ENCODE data around the gene PHC2.

DNA sequence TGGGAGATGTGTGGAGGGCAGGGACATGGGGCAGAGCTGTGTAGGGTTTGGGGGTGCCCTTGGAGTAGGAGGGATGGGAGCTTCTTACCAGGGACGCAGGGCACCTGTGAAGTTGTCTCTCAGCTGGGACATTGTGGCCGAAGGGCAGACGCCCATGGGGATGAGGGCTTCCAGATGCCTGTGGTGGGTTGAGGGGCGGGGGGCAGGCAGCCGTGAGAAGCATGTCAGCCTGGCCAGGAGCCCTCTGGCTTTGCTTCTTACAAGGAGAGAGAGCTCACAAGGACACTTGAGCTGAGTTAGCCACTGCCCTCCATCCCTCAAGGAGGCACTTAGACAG is 118.5 kb downstream of the PHC2 start:
- TF ChIP-seq, protein P1, sequence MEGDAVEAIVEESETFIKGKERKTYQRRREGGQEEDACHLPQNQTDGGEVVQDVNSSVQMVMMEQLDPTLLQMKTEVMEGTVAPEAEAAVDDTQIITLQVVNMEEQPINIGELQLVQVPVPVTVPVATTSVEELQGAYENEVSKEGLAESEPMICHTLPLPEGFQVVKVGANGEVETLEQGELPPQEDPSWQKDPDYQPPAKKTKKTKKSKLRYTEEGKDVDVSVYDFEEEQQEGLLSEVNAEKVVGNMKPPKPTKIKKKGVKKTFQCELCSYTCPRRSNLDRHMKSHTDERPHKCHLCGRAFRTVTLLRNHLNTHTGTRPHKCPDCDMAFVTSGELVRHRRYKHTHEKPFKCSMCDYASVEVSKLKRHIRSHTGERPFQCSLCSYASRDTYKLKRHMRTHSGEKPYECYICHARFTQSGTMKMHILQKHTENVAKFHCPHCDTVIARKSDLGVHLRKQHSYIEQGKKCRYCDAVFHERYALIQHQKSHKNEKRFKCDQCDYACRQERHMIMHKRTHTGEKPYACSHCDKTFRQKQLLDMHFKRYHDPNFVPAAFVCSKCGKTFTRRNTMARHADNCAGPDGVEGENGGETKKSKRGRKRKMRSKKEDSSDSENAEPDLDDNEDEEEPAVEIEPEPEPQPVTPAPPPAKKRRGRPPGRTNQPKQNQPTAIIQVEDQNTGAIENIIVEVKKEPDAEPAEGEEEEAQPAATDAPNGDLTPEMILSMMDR (conservative IDR thresholded peaks at IDR 0.05; ENCODE audit: low read length), result no peak
- no peak for TF ChIP-seq EZH2phosphoT487 (IDR thresholded peaks at IDR 0.05; ENCODE audit: borderline replicate concordance)
